Esophagus squamous epithelium (tissue), 5 donors: ENCODE results near the gene FGF14. TPM values are rescaled to one million over a fixed set of nuclear protein-coding genes. Genes with fewer than 3 reads are reported as not detected.
A peak's percentile ranks its signal among the peaks of the same experiment; 100 is the strongest.

ENCODE experiments used
- DNase-seq: peaks from one replicate; lab custom pipeline; 2025; lab: John Stamatoyannopoulos, UW
- H3K27ac ChIP-seq, 4 donors: fragments of 200-600 bp; sonication (generic); one replicate each; pipeline ENCODE4 v1.5.1; 2016 to 2019; ENCODE audit warnings: mild to moderate bottlenecking in 1 of 4
- H3K27me3 ChIP-seq, 4 donors: fragments of 200-600 bp; sonication (generic); 1 replicate in 3 of 4; 2 replicates in 1 of 4; pipeline versions ENCODE4 v1.5.1 to v1.6.0; 2017 to 2021; ENCODE audit warnings: antibody characterized with exemption in 1 of 4
- H3K36me3 ChIP-seq, 3 donors: fragments of 200-600 bp; sonication (generic); one replicate each; pipeline ENCODE4 v1.5.1; 2016 to 2019
- H3K4me1 ChIP-seq, 3 donors: fragments of 200-600 bp; sonication (generic); one replicate each; pipeline ENCODE4 v1.5.1; 2017 to 2019
- H3K4me3 ChIP-seq, 4 donors: fragments of 200-600 bp; sonication (generic); 1 replicate in 3 of 4; 2 replicates in 1 of 4; pipeline ENCODE4 v1.5.1; 2016 to 2019; ENCODE audit warnings: mild to moderate bottlenecking in 2 of 4, moderate library complexity in 1 of 4
- H3K9me3 ChIP-seq, 3 donors: fragments of 200-600 bp; sonication (generic); one replicate each; pipeline ENCODE4 v1.5.1; 2016 to 2019
- CTCF ChIP-seq, 6 experiments: fragments of 450-650 bp in 4 of 6; fragments of 200-600 bp in 2 of 6; sonication (generic) in 2 of 6; IDR thresholded peaks; one replicate each; pipeline ENCODE4 v1.5.1; 2016 to 2019; ENCODE audit warnings: antibody characterized with exemption in 6 of 6, mild to moderate bottlenecking in 4 of 6, moderate library complexity in 4 of 6
- POLR2A ChIP-seq, 4 donors: fragments of 450-650 bp; IDR thresholded peaks; one replicate each; pipeline ENCODE4 v1.6.1; 2017; ENCODE audit warnings: antibody characterized with exemption in 4 of 4, mild to moderate bottlenecking in 4 of 4, moderate library complexity in 3 of 4
- WGBS, 2 donors: methylation state at CpG; one replicate each; pipeline ENCODE4 v1.1.5; 2018; 5-methylcytosine and 5-hydroxymethylcytosine counted together
- intact Hi-C: fragments of 100-400 bp; cut with DNase I; formaldehyde crosslinking; loops from one replicate; pipeline ENCODE4 v1.15.0; 2022
- total RNA-seq, 4 donors: library from RNA; depleted of rRNA; stranded (reverse); fragments of >200 nt; gene quantifications; one replicate each; pipeline ENCODE4 v1.1.0, GENCODE V29; 2016
- donor health status: DM: yes; HTN: yes; CAD: no.

The FGF14 gene
- total RNA-seq, 4 donors from 2014 or later, result 0.11 to 4.2 (median 1.0) TPM

GRCh38 chr13:102293723-102294122 lies 108.1 kb downstream of the FGF14 start:
- H3K36me3 ChIP-seq, result no peaks in the 10 kb centered on the region
- intact Hi-C loops, result no loop called here
- WGBS, 2 donors, result 42 to 60% methylated on average over 2 of the region's 2 CpGs
- DNase-seq, result no peak
- peak overlapping the region in 2 of 4 donors; percentile 38 to 69 for H3K27ac ChIP-seq
- H3K27me3 ChIP-seq, result no peaks in the 10 kb centered on the region
- no peak overlapping the region for H3K4me3 ChIP-seq
- no peaks in the 10 kb centered on the region for H3K9me3 ChIP-seq
- H3K4me1 ChIP-seq, result peaks cover 0 to 33% (median 11%) of the 10 kb centered on the region in 3 donors
- TF ChIP-seq POLR2A (IDR thresholded peaks at IDR 0.05) (no peak), CTCF (IDR thresholded peaks at IDR 0.05) (no peak)

GRCh38 chr13:102291587-102292218 lies 110.1 kb downstream of the FGF14 start:
- Histone ChIP-seq H3K36me3 (no peaks in the 10 kb centered on the region), H3K27me3 (no peaks in the 10 kb centered on the region), H3K4me3 (no peak overlapping the region), H3K4me1 (peaks cover 0 to 33% (median 11%) of the 10 kb centered on the region in 3 donors), H3K27ac (peak overlapping the region in 1 of 4 donors; percentile 45), H3K9me3 (no peaks in the 10 kb centered on the region)
- TF ChIP-seq CTCF (IDR thresholded peaks at IDR 0.05), result no peak
- no peak for TF ChIP-seq POLR2A (IDR thresholded peaks at IDR 0.05)
- WGBS, 2 donors, result 51 to 65% methylated on average over 7 of the region's 7 CpGs
- no peak for DNase-seq
- intact Hi-C loops, result no loop called here

- H3K4me1 ChIP-seq, result peaks cover 0 to 16% (median 10%) of the 10 kb centered on the region in 3 donors
- no peak for DNase-seq
- no peak for TF ChIP-seq CTCF (IDR thresholded peaks at IDR 0.05)
- TF ChIP-seq POLR2A (IDR thresholded peaks at IDR 0.05), result no peak
- no peaks in the 10 kb centered on the region for H3K27me3 ChIP-seq
- H3K4me3 ChIP-seq, result no peak overlapping the region
- H3K27ac ChIP-seq, result no peak overlapping the region
- WGBS, 2 donors, result 48 to 51% methylated on average over 4 of the region's 4 CpGs
- no peaks in the 10 kb centered on the region for H3K9me3 ChIP-seq
- no peaks in the 10 kb centered on the region for H3K36me3 ChIP-seq
- intact Hi-C loops, result no loop called here
Measured at GRCh38 chr13:102289606-102290005, 112.2 kb downstream of the FGF14 start.

- no peak for TF ChIP-seq CTCF (IDR thresholded peaks at IDR 0.05)
- TF ChIP-seq POLR2A (IDR thresholded peaks at IDR 0.05), result no peak
- no peak for DNase-seq
- intact Hi-C loops, result no loop called here
Measured at GRCh38 chr13:102286326-102286725, 115.5 kb downstream of the FGF14 start.

GRCh38 chr13:102280366-102280765 lies 121.5 kb downstream of the FGF14 start:
- Histone ChIP-seq H3K27me3 (no peaks in the 10 kb centered on the region), H3K4me1 (peaks cover 0 to 13% (median 0%) of the 10 kb centered on the region in 3 donors), H3K27ac (no peak overlapping the region), H3K36me3 (no peaks in the 10 kb centered on the region), H3K4me3 (no peak overlapping the region), H3K9me3 (no peaks in the 10 kb centered on the region)
- intact Hi-C loops, result no loop called here
- no peak for DNase-seq
- TF ChIP-seq CTCF (IDR thresholded peaks at IDR 0.05), result no peak
- TF ChIP-seq POLR2A (IDR thresholded peaks at IDR 0.05), result no peak

More at GRCh38 chr13:102286326-102286725, 115.5 kb downstream of the FGF14 start:
- no peak overlapping the region for H3K4me3 ChIP-seq
- H3K27me3 ChIP-seq, result no peaks in the 10 kb centered on the region
- no peaks in the 10 kb centered on the region for H3K4me1 ChIP-seq
- H3K36me3 ChIP-seq, result no peaks in the 10 kb centered on the region
- H3K9me3 ChIP-seq, result no peaks in the 10 kb centered on the region
- H3K27ac ChIP-seq, result peak overlapping the region in 2 of 4 donors; percentile 19 to 28
- 35 to 39% methylated on average over 1 of the region's 1 CpG for WGBS, 2 donors
